Muscle of leg (tissue), 16 donors: Measurements from ENCODE around the gene AMFR. TPM values are rescaled to one million over a fixed set of nuclear protein-coding genes. Genes with fewer than 3 reads are reported as not detected.
A peak's percentile ranks its signal among the peaks of the same experiment; 100 is the strongest.

Source experiments
- DNase-seq: peaks from one replicate; pipeline ENCODE4 v3.0.0; 2013
- H3K27ac ChIP-seq: one replicate; pipeline ENCODE4 v1.5.1; 2013; ENCODE audit warnings: mild to moderate bottlenecking, low read length, control low read depth
- H3K27me3 ChIP-seq: one replicate; pipeline ENCODE4 v1.6.1; 2013; ENCODE audit warnings: low read length; ENCODE audit not compliant: control insufficient read depth, insufficient read depth
- H3K36me3 ChIP-seq: one replicate; pipeline ENCODE4 v1.6.1; 2013; ENCODE audit warnings: low read length; ENCODE audit not compliant: control insufficient read depth, insufficient read depth
- H3K4me1 ChIP-seq: one replicate; pipeline ENCODE4 v1.6.1; 2013; ENCODE audit warnings: low read length; ENCODE audit not compliant: control insufficient read depth, insufficient read depth
- H3K4me3 ChIP-seq: one replicate; pipeline ENCODE4 v1.5.1; 2013; ENCODE audit warnings: low read length, control low read depth
- H3K9me3 ChIP-seq: replicated peaks from 2 replicates; pipeline ENCODE4 v1.6.1; 2013; ENCODE audit warnings: low read depth, low read length; ENCODE audit not compliant: control insufficient read depth
- WGBS: methylation state at CpG from one replicate; pipeline ENCODE4 v1.1.5; 2013; ENCODE audit warnings: missing lambda C conversion rate; ENCODE audit not compliant: insufficient coverage; 5-methylcytosine and 5-hydroxymethylcytosine counted together
- long read RNA-seq, 11 donors: transcript quantifications; one replicate each; lab custom pipeline, GENCODE V29; 2026
- polyA plus RNA-seq, 8 donors: library from polyadenylated mRNA; unstranded; fragments of 120-200 nt; gene quantifications; one replicate each; pipeline versions ENCODE4 v1.2.1 to v1.2.3, GENCODE V29; 2013; ENCODE audit warnings: inconsistent platforms in 1 of 8, low replicate concordance in 1 of 8; ENCODE audit not compliant: insufficient read length in 8 of 8, insufficient read depth in 1 of 8
- total RNA-seq: library from RNA; stranded (reverse); fragments of 120-200 nt; gene quantifications from one replicate; pipeline ENCODE4 v1.2.4, GENCODE V29; 2013

Gene AMFR
- total RNA-seq (49.1 TPM), polyA plus RNA-seq (10 to 100 TPM; 36.6 to 70.4 (median 51.5) TPM)
- long read RNA-seq, donor 1, partial matches to known transcripts: 0 of 1 reads
- long read RNA-seq, donor 1, other reads (novel, unspliced or antisense): 0 of 1 reads
- long read RNA-seq, donor 2, partial matches to known transcripts: 0 of 1 reads
- long read RNA-seq, donor 2, other reads (novel, unspliced or antisense): 0 of 1 reads
- long read RNA-seq, donor 3, transcript AMFR-201 (14 exons, 3,600 nt): major isoform, 9 of 16 reads
- long read RNA-seq, donor 3, partial matches to known transcripts: 6 of 16 reads
- long read RNA-seq, donor 3, other reads (novel, unspliced or antisense): 0 of 16 reads
- long read RNA-seq, donor 4, transcript AMFR-201 (14 exons, 3,600 nt): major isoform, 7 of 8 reads
- long read RNA-seq, donor 4, partial matches to known transcripts: 0 of 8 reads
- long read RNA-seq, donor 4, other reads (novel, unspliced or antisense): 0 of 8 reads
- long read RNA-seq, donor 5, transcript AMFR-208 (1 exons, 1,844 nt): minor isoform, 8 of 27 reads
- long read RNA-seq, donor 5, transcript AMFR-201 (14 exons, 3,600 nt): major isoform, 11 of 27 reads
- long read RNA-seq, donor 5, partial matches to known transcripts: 6 of 27 reads
- long read RNA-seq, donor 5, other reads (novel, unspliced or antisense): 0 of 27 reads
- long read RNA-seq, donor 6, transcript AMFR-208 (1 exons, 1,844 nt): minor isoform, 8 of 17 reads
- long read RNA-seq, donor 6, transcript AMFR-201 (14 exons, 3,600 nt): major isoform, 9 of 17 reads
- long read RNA-seq, donor 6, partial matches to known transcripts: 0 of 17 reads
- long read RNA-seq, donor 6, other reads (novel, unspliced or antisense): 0 of 17 reads
- long read RNA-seq, donor 7, transcript AMFR-201 (14 exons, 3,600 nt): major isoform, 8 of 13 reads
- long read RNA-seq, donor 7, partial matches to known transcripts: 0 of 13 reads
- long read RNA-seq, donor 7, other reads (novel, unspliced or antisense): 0 of 13 reads
- long read RNA-seq, donor 8, partial matches to known transcripts: 0 of 9 reads
- long read RNA-seq, donor 8, other reads (novel, unspliced or antisense): 0 of 9 reads
- long read RNA-seq, donor 9, transcript AMFR-208 (1 exons, 1,844 nt): major isoform, 5 of 9 reads
- long read RNA-seq, donor 9, partial matches to known transcripts: 0 of 9 reads
- long read RNA-seq, donor 9, other reads (novel, unspliced or antisense): 0 of 9 reads
- long read RNA-seq, donor 10, transcript AMFR-201 (14 exons, 3,600 nt): major isoform, 6 of 7 reads
- long read RNA-seq, donor 10, partial matches to known transcripts: 0 of 7 reads
- long read RNA-seq, donor 10, other reads (novel, unspliced or antisense): 0 of 7 reads
- long read RNA-seq, donor 11, transcript AMFR-201 (14 exons, 3,600 nt): minor isoform, 5 of 22 reads
- long read RNA-seq, donor 11, transcript AMFR-208 (1 exons, 1,844 nt): major isoform, 7 of 22 reads
- long read RNA-seq, donor 11, partial matches to known transcripts: 9 of 22 reads
- long read RNA-seq, donor 11, other reads (novel, unspliced or antisense): 0 of 22 reads

DNA sequence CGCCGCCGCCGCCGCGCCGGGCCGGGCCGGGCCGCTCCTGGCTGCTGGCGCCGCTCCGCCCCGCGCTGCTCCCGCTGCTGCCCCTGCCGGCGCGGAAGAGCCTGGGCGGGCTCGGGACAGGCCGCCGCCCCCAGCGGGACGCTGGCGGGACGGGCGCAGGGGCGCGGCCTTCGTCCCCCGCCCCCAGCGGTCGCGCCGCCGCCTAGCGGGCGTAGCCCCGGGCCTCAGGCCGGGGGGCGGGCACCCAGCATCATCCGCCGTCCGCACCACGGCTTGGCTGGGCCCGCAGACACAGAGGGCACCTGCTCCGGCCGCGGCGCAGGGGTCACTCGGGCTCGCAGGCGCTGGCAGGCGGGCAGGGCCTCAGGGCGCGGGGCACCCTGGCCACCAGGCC is at the start of gene AMFR:
Gene AMFR (minus strand): TSS at position 107 of the 394 bp plus-strand sequence. CDS start 218 bp downstream, outside the sequence.
- under 1% methylated on average over 55 of the region's 57 CpGs for WGBS
- Histone ChIP-seq H3K27ac (peak within 1 kb of the TSS; percentile 42), H3K4me1 (peaks cover 15% of the 10 kb centered on the region), H3K27me3 (no peaks in the 10 kb centered on the region), H3K36me3 (peaks cover under 1% of the 10 kb centered on the region), H3K4me3 (peak within 1 kb of the TSS; percentile 53), H3K9me3 (no peaks in the 10 kb centered on the region)
- peak; percentile 93 for DNase-seq

GRCh38 chr16:56470666-56471065 is 45.3 kb upstream of the AMFR start:
- Histone ChIP-seq H3K9me3 (no peaks in the 10 kb centered on the region), H3K36me3 (peaks cover 63% of the 10 kb centered on the region), H3K4me1 (no peaks in the 10 kb centered on the region), H3K27me3 (no peaks in the 10 kb centered on the region), H3K4me3 (no peak overlapping the region), H3K27ac (no peak overlapping the region)
- WGBS: no CpG with 5 or more reads among the region's 1 CpG
- DNase-seq: no peak

GRCh38 chr16:56470232-56470631 is 44.9 kb upstream of the AMFR start:
- H3K4me3 ChIP-seq: no peak overlapping the region
- no peak overlapping the region for H3K27ac ChIP-seq
- no peaks in the 10 kb centered on the region for H3K4me1 ChIP-seq
- no peak for DNase-seq
- peaks cover 62% of the 10 kb centered on the region for H3K36me3 ChIP-seq
- 86% methylated on average over 1 of the region's 3 CpGs for WGBS
- no peaks in the 10 kb centered on the region for H3K9me3 ChIP-seq
- no peaks in the 10 kb centered on the region for H3K27me3 ChIP-seq

- Histone ChIP-seq H3K4me1 (no peaks in the 10 kb centered on the region), H3K9me3 (no peaks in the 10 kb centered on the region), H3K4me3 (no peak overlapping the region), H3K27ac (no peak overlapping the region), H3K27me3 (no peaks in the 10 kb centered on the region), H3K36me3 (peaks cover 60% of the 10 kb centered on the region)
- no peak for DNase-seq
- 100% methylated on average over 1 of the region's 7 CpGs for WGBS
Measured at GRCh38 chr16:56469748-56470147, 44.4 kb upstream of the AMFR start.

- H3K36me3 ChIP-seq: peaks cover 57% of the 10 kb centered on the region
- no peak for DNase-seq
- no peak overlapping the region for H3K4me3 ChIP-seq
- H3K9me3 ChIP-seq: no peaks in the 10 kb centered on the region
- no peaks in the 10 kb centered on the region for H3K4me1 ChIP-seq
- no peaks in the 10 kb centered on the region for H3K27me3 ChIP-seq
- no peak overlapping the region for H3K27ac ChIP-seq
Measured at GRCh38 chr16:56468800-56469199, 43.5 kb upstream of the AMFR start.

DNA sequence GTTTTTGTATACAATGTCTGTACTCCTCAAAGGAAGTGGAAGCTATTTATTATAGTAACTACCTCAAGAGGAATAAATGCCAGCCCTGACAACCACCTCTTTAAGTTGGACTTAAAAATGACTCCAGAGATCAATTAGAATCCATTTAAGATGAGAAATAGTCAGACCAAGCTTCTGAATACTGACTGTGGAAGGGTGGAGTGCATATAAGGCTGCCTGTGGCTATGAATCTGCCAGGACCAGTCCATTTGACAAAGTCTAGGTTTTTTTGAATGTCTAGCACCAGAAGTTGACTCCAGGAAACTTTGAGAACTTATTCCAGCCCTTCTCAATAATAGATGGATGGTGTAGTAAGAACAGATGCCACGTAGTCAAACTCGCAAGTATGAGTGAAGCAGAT is 41.0 kb upstream of the AMFR start:
- no peak for DNase-seq
- 100% methylated on average over 2 of the region's 2 CpGs for WGBS
- Histone ChIP-seq H3K27ac (no peak overlapping the region), H3K4me3 (no peak overlapping the region), H3K27me3 (no peaks in the 10 kb centered on the region), H3K36me3 (peaks cover 51% of the 10 kb centered on the region), H3K4me1 (no peaks in the 10 kb centered on the region), H3K9me3 (no peaks in the 10 kb centered on the region)

- H3K36me3 ChIP-seq: peaks cover 33% of the 10 kb centered on the region
- no peaks in the 10 kb centered on the region for H3K27me3 ChIP-seq
- no peaks in the 10 kb centered on the region for H3K4me1 ChIP-seq
- WGBS: 100% methylated on average over 5 of the region's 6 CpGs
- no peak overlapping the region for H3K4me3 ChIP-seq
- DNase-seq: no peak
- no peaks in the 10 kb centered on the region for H3K9me3 ChIP-seq
- no peak overlapping the region for H3K27ac ChIP-seq
Measured at GRCh38 chr16:56463153-56463552, 37.8 kb upstream of the AMFR start.

GRCh38 chr16:56462064-56462796 is 36.9 kb upstream of the AMFR start:
- H3K27ac ChIP-seq: no peak overlapping the region
- no peaks in the 10 kb centered on the region for H3K9me3 ChIP-seq
- H3K4me3 ChIP-seq: no peak overlapping the region
- no peaks in the 10 kb centered on the region for H3K4me1 ChIP-seq
- H3K27me3 ChIP-seq: no peaks in the 10 kb centered on the region
- WGBS: no CpG with 5 or more reads among the region's 3 CpGs
- no peak for DNase-seq
- H3K36me3 ChIP-seq: peaks cover 37% of the 10 kb centered on the region

GRCh38 chr16:56460101-56460500 is 34.8 kb upstream of the AMFR start:
- H3K27me3 ChIP-seq: no peaks in the 10 kb centered on the region
- H3K9me3 ChIP-seq: no peaks in the 10 kb centered on the region
- no peak overlapping the region for H3K4me3 ChIP-seq
- H3K36me3 ChIP-seq: peaks cover 27% of the 10 kb centered on the region
- WGBS: no CpG with 5 or more reads among the region's 2 CpGs
- no peak for DNase-seq
- H3K4me1 ChIP-seq: no peaks in the 10 kb centered on the region
- no peak overlapping the region for H3K27ac ChIP-seq
